ENCODE results near the gene TDRD1.
"Not testable (repeated sequence)": the region's sequence is repeated elsewhere in the genome, so short reads cannot be mapped to it uniquely, and the experiment has no call there.

The TDRD1 gene, protein sequence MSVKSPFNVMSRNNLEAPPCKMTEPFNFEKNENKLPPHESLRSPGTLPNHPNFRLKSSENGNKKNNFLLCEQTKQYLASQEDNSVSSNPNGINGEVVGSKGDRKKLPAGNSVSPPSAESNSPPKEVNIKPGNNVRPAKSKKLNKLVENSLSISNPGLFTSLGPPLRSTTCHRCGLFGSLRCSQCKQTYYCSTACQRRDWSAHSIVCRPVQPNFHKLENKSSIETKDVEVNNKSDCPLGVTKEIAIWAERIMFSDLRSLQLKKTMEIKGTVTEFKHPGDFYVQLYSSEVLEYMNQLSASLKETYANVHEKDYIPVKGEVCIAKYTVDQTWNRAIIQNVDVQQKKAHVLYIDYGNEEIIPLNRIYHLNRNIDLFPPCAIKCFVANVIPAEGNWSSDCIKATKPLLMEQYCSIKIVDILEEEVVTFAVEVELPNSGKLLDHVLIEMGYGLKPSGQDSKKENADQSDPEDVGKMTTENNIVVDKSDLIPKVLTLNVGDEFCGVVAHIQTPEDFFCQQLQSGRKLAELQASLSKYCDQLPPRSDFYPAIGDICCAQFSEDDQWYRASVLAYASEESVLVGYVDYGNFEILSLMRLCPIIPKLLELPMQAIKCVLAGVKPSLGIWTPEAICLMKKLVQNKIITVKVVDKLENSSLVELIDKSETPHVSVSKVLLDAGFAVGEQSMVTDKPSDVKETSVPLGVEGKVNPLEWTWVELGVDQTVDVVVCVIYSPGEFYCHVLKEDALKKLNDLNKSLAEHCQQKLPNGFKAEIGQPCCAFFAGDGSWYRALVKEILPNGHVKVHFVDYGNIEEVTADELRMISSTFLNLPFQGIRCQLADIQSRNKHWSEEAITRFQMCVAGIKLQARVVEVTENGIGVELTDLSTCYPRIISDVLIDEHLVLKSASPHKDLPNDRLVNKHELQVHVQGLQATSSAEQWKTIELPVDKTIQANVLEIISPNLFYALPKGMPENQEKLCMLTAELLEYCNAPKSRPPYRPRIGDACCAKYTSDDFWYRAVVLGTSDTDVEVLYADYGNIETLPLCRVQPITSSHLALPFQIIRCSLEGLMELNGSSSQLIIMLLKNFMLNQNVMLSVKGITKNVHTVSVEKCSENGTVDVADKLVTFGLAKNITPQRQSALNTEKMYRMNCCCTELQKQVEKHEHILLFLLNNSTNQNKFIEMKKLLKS

GRCh38 chr10:114179148-114179547 is at the start of gene TDRD1:
TSS of gene TDRD1 (plus strand) at chr10:114179353. CDS start at chr10:114187832, 8,479 bp downstream.
- no peak for DNase-seq (ENCODE audit: low read depth in 2 of 2)

DNA sequence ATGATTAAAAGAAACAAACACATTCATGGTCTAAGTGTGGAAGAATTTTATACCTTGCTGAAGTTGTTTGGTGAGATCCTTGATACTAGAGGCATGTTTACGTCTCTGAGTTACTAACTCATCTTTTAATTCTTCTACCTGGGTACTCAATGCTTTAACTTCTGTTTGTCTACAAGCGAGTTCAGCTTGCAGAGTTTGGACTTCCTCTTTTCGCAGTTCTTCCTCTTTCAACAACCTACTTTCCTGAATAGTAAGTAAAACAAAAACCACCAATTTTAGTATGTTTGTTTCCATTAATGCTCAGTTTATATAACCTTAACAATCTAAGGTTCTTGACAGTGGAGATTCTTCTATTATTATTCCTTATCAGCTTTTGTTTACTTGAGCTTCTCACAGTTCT is 48.1 kb upstream of the TDRD1 start:
- DNase-seq (ENCODE audit: low read depth in 2 of 2) = no peak

GRCh38 chr10:114135476-114135875 is 43.7 kb upstream of the TDRD1 start:
- no peak for DNase-seq (ENCODE audit: low read depth in 2 of 2)

GRCh38 chr10:114138581-114138980 is 40.6 kb upstream of the TDRD1 start:
- DNase-seq (ENCODE audit: low read depth in 2 of 2) = no peak

- no peak for DNase-seq (ENCODE audit: low read depth in 2 of 2)
Measured at GRCh38 chr10:114140036-114140435, 39.1 kb upstream of the TDRD1 start.

DNA sequence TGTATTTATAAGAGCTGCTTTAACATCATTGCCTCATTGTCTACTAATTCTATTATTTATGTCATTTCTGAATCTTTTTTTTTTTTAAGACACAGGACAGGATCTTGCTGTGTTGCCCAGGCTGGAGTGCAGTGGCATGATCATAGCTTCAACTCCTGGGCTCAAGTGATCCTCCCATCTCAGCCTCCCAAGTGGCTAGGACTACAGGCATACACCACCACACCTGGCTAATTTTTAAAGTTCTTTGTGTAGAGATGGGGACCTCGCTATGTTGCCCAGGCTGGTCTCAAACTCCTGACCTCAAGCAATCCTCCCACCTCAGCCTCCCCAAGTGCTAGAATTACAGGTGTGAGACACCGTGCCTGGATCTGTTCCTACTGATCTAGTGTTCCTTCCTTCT is 38.3 kb upstream of the TDRD1 start:
- not testable (repeated sequence) for DNase-seq (ENCODE audit: low read depth in 2 of 2)

DNA sequence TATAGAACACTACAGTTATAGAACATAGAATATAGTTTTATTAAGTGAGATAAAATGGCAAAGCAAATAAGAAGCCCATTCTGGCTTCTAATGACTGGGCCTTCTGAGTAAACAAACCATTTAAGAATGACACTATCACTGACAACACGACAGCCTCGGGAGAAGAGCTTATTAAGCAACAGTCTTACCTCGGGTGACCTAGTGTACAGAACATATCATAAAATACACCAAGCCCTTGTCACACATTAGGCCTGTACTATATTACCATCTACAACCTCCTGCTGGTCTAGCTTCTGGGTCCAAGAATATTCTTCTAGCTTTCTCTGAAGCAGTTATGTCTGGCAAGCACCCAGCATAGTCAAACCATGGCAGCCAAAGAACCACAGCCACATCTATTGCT is 37.1 kb upstream of the TDRD1 start:
- no peak for DNase-seq (ENCODE audit: low read depth in 2 of 2)

DNA sequence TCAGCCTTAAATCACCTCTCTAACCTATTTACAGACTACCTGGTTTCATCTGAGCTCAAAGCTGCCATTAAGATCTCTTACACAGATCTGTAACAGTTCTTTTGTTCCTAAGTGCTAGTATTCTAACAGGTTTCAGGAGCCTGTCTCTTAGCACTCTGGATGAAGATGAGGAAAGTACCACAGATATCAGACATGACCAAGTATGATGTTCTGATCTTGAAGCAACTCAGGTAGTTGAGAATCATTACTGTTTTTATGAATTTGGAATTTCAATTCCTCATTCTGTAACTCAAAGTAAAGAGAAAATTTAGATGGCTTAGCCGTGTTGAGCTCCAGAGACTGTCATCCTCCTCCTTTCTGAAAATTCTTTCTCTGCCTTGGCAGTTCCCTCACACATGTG is 36.0 kb upstream of the TDRD1 start:
- no peak for DNase-seq (ENCODE audit: low read depth in 2 of 2)

- not testable (repeated sequence) for DNase-seq (ENCODE audit: low read depth in 2 of 2)
Measured at GRCh38 chr10:114149476-114149875, 29.7 kb upstream of the TDRD1 start.

- no peak for DNase-seq (ENCODE audit: low read depth in 2 of 2)
Measured at GRCh38 chr10:114151486-114151885, 27.7 kb upstream of the TDRD1 start.

DNA sequence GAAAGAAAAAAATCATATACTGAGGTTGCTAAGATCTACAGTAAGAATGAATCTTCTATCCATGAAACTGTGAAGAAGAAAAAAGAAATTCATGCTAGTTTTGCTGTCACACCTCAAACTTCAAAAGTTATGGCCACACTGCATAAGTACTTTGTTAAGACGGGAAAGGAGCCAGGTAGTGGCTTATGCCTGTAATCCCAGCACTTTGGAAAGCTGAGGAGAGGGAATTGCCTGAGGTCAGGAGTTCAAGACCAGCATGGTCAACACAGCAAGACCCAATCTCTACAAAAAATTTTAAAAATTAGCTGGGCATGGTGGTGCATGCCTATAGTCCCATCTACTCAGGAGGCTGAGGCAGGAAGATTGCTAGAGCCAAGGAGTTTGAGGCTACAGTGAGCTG is 27.3 kb upstream of the TDRD1 start:
- no peak for DNase-seq (ENCODE audit: low read depth in 2 of 2)

- no peak for DNase-seq (ENCODE audit: low read depth in 2 of 2)
Measured at GRCh38 chr10:114157912-114158311, 21.2 kb upstream of the TDRD1 start.

DNA sequence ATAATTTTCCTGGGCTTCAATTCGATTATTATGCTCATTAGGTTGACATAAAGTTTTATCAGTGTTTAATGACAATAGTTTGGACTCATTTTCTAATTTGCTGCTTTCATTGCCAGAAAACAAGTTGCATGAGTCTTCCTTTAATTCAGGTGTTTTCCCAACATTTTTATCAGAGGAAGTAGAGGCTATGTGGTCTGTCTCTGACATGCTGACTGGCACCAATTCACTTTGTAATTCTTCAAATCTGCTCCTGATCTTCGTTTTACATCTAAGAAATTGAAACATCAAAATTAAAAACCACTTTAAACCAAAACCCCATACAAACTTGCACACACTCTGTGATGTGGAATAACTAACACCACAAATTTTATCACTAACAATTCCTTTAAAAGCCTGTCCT is 16.1 kb upstream of the TDRD1 start:
- no peak for DNase-seq (ENCODE audit: low read depth in 2 of 2)

GRCh38 chr10:114166043-114166442 is 13.1 kb upstream of the TDRD1 start:
- DNase-seq (ENCODE audit: low read depth in 2 of 2) = no peak

DNA sequence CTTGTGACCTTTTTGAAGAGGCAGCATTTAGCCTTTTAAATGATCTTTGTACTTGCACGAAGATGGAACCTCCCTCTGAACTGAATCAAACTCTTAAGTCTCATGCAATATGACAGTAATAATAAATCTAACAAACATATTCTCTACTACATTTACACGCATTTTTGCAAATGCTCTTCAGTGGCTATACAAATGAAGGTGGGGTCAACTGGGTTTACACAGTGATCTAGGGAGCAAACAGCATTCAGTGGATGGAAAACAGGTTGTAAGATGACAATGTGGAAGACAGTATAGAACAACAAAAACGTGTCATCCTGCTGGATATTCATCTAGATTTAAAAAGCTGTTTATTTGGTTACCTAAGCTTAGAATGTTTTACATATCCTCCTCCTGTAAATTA is 12.7 kb upstream of the TDRD1 start:
- no peak for DNase-seq (ENCODE audit: low read depth in 2 of 2)

DNA sequence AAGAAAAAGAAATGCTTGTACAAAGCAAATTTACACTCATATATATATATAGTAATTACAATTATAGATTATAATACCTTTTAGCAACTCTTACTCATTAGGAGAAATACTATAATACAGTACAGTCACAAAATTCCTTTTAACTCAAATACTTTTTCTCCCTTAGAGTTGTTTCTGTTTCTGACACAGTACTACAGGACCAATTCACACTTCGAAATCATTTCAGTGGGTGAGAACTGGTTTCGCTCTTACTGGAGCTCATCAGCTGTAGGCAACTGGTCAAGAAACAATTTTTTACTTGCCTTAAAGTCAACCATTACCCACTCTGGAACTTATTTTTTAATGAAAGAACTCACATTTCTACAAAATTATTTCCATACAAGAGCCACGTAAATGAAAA is 11.2 kb upstream of the TDRD1 start:
- DNase-seq (ENCODE audit: low read depth in 2 of 2) = no peak

- DNase-seq (ENCODE audit: low read depth in 2 of 2) = no peak
Measured at GRCh38 chr10:114168450-114169009, 10.6 kb upstream of the TDRD1 start.

DNA sequence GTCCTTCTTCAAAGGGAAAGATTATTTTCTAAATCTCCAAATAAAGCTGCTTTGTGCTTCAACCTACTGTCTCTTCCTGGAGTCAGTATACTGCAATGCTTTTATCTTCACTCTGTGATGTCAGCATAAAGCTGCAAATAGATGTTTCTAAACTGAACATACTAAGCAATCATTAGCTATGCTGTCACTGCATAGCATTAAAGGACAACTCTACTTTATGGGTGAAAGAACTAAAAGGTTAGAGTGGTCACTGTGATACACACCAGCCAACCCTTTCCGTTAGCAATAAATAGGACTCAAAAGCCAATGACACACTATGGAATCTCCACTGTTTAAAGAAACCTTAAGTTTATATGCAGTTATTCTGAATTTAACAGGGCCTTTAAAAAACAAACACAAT is 6.9 kb upstream of the TDRD1 start:
- no peak for DNase-seq (ENCODE audit: low read depth in 2 of 2)

DNA sequence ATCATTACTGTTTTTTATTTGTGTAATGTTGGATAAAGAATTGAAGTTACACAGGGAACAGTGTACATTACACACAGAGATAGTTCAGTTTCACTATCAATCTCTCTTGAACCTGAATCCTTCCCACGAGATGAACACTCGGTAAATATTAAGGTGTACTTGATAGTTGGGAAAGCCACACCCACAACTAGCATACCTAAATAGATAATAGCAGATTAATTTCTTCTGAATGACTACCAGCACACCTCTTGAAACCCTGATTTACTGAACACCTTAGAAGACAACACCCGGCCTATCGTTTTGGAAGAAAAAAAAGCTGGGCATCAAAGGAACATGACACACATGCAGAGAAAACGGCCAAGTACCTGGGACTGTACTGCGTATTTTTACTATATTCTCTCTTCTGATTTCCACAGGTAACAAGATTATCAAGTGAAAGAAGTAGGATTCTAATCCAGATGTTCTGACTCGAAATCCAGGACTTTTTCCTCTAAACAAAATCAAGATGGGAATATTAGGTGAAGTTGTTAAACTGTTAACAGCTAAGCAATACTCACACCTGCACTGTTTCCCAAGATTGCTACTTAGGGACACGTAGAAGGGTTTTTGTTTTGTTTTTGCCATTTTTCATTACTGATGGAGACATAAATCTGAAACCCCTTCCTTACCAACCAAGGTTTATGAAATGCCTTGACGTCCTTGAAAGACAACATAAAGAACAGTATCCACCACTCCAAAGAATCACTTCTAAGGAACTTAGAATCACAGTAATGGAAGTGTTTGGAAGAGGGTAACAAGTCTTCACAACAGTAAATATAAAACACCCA is 6.2 kb upstream of the TDRD1 start:
- no peak for DNase-seq (ENCODE audit: low read depth in 2 of 2)

DNA sequence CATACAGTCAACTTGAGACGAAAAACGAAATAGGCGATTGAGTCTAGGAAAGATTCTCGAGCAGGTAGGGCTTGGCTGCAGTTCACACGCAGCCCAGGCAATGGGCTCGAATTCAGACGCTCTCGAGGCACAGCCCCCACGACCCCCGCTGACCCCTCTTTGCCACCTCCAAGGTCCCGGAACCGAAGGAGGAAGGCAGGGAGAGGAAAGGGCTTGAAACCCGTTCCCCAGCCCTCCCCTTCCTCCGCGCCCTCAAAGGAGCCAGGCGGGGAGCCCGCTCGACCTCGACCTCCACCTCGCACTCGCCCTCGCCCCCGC is 5.6 kb upstream of the TDRD1 start:
- DNase-seq (ENCODE audit: low read depth in 2 of 2) = no peak
